ENCODE results near the gene TMEM238.
"Not testable (repeated sequence)": the region's sequence is repeated elsewhere in the genome, so short reads cannot be mapped to it uniquely, and the experiment has no call there.

TMEM238 gene

DNA sequence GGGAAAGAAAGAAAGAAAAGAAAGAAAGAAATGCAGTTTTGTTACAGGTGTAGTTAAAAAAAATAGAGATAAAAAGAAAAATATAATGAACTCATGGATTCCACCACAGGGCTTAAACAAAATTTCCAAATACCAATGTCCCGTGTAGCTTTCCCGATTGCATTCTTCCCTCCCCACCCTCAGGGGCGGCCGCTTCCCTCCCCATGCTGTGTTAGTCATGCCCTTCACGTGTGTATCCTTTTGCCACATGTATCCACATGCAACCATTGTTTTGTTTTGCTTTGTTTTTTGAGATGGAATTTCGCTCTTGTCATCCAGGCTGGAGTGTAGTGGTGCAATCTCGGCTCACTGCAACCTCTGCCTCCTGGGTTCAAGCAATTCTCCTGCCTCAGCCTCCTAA is 48.0 kb downstream of the TMEM238 start:
- DNase-seq = no peak

DNA sequence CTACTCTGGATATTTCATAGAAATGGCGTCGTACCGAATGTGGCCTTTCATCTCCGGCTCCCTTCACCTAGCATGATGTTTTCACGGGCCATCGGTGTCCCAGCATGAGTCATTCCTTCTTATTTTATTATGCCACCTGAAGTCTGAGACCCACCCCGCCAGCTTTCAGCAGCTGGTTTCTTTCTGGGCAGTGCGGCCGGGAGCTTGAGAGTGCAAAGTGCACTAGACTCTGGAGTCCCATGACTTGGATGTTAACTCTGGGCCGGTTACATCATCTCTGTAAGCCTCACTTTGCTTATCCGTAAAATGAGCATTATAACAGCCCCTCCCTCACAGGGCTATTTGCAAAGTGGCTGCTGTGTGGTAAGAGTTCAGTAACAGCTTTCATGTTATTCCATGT is 50.2 kb downstream of the TMEM238 start:
- DNase-seq = no peak

DNA sequence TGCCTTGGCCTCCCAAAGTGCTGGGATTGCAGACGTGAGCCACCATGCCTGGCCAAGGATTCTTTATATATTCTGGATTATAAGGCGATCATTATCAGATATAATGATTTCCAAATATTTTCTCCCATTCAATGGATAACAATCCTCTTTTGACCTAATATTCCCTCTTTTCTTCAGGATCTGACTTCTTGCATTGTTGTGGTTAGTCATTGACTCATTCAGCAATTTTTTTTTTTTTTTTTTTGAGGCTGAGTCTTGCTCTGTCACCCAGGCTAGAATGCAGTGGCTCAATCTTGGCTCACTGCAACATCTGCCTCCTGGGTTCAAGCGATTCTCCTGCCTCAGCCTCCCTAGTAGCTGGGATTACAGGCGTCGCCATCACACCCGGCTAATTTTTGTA is 54.3 kb downstream of the TMEM238 start:
- DNase-seq = not testable (repeated sequence)
